ENCODE measurements around the gene AMIGO2. TPM values are rescaled to one million over a fixed set of nuclear protein-coding genes. Genes with fewer than 3 reads are reported as not detected.

The AMIGO2 gene
- total and polyA plus RNA-seq, 2 experiments from 2014 or later: 1.8 to 3.8 TPM

GRCh38 chr12:47034661-47035060, 45.1 kb downstream of the AMIGO2 start:
- H3K27ac ChIP-seq (ENCODE audit: low read depth): no peak overlapping the region
- H3K9me3 Mint-ChIP-seq: no peaks in the 10 kb centered on the region
- no peak overlapping the region for H3K4me3 Mint-ChIP-seq
- H3K4me2 ChIP-seq: no peak overlapping the region
- peaks cover 23% of the 10 kb centered on the region for H3K4me1 Mint-ChIP-seq
- no peaks in the 10 kb centered on the region for H3K36me3 ChIP-seq (ENCODE audit: insufficient read depth)
- no peaks in the 10 kb centered on the region for H3F3A ChIP-seq (replicated peaks; ENCODE audit: low read depth)
- ATAC-seq (no peak), DNase-seq (ENCODE audit: low spot score) (no peak)
- no peaks in the 10 kb centered on the region for H3K36me3 Mint-ChIP-seq (ENCODE audit: low read depth)
- no peaks in the 10 kb centered on the region for H3K9me2 ChIP-seq (ENCODE audit: insufficient read depth)
- H3K4me3 ChIP-seq: no peak overlapping the region
- H3K27me3 Mint-ChIP-seq (ENCODE audit: insufficient read depth, low read depth, poor library complexity): no peaks in the 10 kb centered on the region
- H3K27me3 ChIP-seq (ENCODE audit: insufficient read depth): no peaks in the 10 kb centered on the region
- peaks cover 17% of the 10 kb centered on the region for H3K4me1 ChIP-seq (ENCODE audit: insufficient read depth)
- no peak overlapping the region for H3K27ac Mint-ChIP-seq
- no peaks in the 10 kb centered on the region for H3K79me2 ChIP-seq (replicated peaks; ENCODE audit: insufficient read depth)
- H4K20me1 ChIP-seq (replicated peaks; ENCODE audit: insufficient read depth): no peaks in the 10 kb centered on the region
- TF ChIP-seq EZH2 (IDR thresholded peaks at IDR 0.05; ENCODE audit: low read depth, unreplicated experiment) (no peak), ZNF114 (CRISPR knock-in tag; IDR thresholded peaks at IDR 0.05) (no peak), ZNF462 (CRISPR knock-in tag; IDR thresholded peaks at IDR 0.05) (no peak), CREB1 (CRISPR knock-in tag; IDR thresholded peaks at IDR 0.05; ENCODE audit: low read depth) (no peak)
- TF ChIP-seq, protein P1, sequence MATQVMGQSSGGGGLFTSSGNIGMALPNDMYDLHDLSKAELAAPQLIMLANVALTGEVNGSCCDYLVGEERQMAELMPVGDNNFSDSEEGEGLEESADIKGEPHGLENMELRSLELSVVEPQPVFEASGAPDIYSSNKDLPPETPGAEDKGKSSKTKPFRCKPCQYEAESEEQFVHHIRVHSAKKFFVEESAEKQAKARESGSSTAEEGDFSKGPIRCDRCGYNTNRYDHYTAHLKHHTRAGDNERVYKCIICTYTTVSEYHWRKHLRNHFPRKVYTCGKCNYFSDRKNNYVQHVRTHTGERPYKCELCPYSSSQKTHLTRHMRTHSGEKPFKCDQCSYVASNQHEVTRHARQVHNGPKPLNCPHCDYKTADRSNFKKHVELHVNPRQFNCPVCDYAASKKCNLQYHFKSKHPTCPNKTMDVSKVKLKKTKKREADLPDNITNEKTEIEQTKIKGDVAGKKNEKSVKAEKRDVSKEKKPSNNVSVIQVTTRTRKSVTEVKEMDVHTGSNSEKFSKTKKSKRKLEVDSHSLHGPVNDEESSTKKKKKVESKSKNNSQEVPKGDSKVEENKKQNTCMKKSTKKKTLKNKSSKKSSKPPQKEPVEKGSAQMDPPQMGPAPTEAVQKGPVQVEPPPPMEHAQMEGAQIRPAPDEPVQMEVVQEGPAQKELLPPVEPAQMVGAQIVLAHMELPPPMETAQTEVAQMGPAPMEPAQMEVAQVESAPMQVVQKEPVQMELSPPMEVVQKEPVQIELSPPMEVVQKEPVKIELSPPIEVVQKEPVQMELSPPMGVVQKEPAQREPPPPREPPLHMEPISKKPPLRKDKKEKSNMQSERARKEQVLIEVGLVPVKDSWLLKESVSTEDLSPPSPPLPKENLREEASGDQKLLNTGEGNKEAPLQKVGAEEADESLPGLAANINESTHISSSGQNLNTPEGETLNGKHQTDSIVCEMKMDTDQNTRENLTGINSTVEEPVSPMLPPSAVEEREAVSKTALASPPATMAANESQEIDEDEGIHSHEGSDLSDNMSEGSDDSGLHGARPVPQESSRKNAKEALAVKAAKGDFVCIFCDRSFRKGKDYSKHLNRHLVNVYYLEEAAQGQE (IDR thresholded peaks at IDR 0.05; ENCODE audit: unreplicated experiment): no peak
- H2AFZ ChIP-seq: peak overlapping the region; percentile 88; the same call in 1 of the 2 replicates
